Measurements from ENCODE around the gene CDKN1C.

CDKN1C gene

DNA sequence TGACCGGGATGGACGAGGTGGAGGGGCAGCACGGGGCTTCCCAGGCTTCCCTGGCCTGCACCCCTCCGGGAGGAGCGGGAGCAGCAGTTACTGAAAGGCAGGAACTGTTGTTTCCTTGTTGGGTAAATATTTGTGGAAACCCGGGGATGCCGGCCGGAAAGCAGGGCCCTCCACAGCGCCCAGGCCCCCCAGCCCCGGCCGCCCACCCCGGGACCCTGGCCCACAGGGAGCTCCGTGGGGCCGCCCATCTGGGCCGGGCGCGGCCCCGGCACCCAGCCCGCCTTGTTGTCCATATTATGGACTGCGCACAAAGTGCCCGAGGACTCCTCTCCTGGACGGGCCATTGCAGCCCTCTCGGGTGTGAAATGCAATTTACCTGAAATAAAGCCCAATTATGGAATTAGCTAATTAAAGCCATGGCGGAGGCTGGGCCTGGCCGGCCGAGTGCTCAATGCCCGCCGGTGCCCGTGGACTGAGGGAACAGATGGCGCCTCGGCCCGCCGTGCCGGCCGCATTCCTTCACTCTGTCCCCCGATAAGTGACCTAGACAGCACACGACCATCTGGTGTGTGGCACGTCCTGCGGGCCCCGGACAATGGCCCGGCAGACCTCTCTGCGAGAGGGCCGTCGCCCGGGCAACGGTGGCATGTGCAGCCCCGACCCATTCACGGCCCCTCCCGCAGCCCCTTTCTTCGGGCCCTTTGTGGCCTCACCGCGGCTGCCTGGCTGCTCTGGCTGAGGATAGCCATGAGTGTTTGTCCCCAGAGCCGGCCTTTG is 35.4 kb downstream of the CDKN1C start:
- no peak for DNase-seq (ENCODE audit: extremely low read depth in 1 of 2, low read depth in 1 of 2)

DNA sequence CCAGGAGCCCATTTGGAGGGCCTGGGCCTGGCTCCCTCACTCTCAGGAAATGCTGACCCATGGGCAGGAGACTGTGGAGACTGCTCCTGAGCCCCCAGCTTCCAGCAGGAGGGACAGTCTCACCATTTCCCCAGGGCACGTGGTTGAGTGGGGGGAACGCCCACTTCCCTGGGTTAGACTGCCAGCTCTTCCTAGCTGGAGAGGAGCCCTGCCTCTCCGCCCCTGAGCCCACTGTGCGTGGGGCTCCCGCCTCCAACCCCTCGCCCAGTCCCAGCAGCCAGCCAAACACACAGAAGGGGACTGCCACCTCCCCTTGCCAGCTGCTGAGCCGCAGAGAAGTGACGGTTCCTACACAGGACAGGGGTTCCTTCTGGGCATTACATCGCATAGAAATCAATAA is 37.1 kb downstream of the CDKN1C start:
- no peak for DNase-seq (ENCODE audit: extremely low read depth in 1 of 2, low read depth in 1 of 2)

DNA sequence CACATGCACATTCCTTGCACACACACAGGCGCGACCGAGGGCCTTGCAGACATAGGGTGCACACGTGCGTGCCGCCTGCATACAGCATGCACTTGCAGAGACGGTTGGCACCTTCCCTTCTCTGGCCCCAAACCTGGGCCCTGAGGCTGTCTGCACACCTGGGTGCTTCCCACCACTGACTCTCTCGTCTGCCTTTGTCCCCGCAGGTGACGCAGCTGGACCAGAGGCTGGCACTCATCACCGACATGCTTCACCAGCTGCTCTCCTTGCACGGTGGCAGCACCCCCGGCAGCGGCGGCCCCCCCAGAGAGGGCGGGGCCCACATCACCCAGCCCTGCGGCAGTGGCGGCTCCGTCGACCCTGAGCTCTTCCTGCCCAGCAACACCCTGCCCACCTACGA is 38.0 kb downstream of the CDKN1C start:
- no peak for DNase-seq (ENCODE audit: extremely low read depth in 1 of 2, low read depth in 1 of 2)

DNA sequence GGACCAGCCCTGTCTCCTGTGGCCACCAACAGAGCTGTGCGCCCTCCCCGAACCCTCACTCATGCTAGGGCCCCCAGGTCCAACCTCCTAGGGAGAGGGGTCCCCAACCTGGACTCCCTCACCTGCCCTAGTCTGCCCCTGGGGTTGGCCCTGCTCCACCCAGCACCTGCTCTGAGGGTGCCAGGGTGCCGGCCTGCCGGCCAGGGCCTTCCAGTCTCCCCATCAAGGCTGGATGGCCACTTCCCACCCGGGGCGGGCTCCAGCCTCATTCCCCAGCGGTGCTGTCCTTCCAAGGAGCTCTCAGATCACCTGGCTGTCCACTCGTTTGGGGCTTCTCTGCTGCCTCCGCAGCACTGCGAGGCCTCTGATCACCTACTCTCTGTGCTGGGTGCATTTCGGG is 39.1 kb downstream of the CDKN1C start:
- no peak for DNase-seq (ENCODE audit: extremely low read depth in 1 of 2, low read depth in 1 of 2)

DNA sequence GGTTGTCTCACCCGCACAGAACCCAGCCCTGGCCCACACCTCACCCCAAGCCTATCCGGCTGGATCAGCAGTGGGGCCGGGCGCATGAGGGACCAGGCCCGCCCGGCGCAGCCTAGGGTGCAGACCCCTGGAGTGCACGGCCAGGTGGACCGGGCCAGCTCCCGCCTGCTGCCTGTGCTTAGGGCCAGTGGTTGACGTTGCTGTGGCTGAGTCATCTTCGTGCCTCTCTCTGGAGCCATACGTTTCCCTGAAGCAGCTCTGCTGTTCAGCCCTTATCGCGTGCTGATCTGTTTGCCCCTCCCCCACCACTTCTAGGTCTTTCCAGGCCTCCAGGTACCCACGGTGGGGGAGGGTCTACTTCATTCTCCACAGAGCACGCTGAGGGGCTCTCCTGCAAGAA is 39.5 kb downstream of the CDKN1C start:
- DNase-seq (ENCODE audit: extremely low read depth in 1 of 2, low read depth in 1 of 2): no peak

DNA sequence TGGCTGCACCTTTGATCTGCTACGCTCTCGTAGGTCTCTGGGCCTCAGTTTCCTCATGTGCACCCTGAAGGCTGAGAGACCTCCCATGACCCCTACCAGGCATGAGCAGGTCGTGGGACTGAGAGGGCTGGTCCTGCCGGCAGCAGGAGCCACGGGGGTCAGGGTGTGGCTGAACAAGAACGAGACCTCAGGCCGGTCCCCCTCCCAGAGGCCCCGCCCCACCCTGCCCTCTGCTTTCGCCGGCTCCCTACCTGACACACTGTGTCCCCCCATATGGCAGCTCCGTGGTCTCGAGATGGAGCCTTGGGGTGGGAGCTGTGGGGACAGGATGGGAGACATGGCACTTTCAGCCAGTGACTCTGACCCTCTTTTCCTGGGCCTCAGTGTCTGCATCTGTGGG is 40.6 kb downstream of the CDKN1C start:
- no peak for DNase-seq (ENCODE audit: extremely low read depth in 1 of 2, low read depth in 1 of 2)

DNA sequence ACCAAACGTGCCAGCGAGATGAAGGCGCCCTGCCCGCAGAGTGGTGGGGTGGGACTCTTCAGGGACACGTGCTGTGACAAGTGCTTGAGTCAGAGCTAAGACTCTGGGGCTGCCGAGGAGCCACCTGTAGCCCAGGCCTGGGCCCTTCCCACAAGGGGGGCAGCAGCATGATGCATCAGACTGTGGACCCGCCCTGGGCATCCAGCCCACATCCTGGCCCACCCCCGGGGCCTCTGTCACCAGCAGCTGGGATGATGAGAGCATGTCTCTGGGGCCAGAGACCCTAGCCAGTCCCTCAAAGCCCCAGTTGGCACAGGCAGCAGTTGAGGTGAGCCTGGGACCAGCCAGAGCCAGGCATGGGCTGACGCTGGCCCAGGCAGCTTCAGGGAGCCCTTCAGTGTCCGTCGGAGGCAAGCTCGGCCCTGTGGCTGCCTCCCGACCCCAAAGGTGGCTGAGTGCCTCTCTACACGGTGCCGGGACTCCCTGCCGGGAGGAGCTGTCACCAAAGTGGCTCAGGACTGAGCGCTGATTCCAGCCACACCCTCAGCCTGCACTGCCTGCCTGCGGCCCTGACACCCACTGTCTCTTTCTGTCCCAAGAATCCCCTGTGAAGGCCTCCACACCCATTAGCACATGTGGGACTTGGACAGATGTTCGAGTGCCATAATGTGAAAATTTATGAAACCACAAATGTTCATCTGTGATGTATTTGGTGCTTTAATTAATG is 41.3 kb downstream of the CDKN1C start:
- DNase-seq (ENCODE audit: extremely low read depth in 1 of 2, low read depth in 1 of 2): no peak

DNA sequence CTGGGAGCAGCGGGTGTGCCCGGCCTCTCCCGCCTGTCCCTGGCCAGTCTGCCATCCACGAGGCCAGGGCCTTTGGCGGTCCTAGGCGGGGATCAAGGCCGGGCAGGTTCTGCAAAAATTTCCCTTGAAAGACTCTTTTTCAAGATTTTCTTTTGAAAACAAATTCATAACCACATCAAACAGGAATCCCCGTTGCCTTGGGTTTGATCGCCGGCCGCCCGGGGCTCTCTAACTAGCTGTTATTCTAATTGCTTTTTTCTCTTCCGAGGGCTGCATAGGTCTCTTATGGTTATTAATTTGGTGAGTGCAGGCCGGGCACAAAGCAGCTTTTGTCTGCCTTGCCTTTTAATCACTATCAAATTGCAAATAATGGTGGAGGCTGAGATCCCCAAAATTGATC is 42.0 kb downstream of the CDKN1C start:
- DNase-seq (ENCODE audit: extremely low read depth in 1 of 2, low read depth in 1 of 2): no peak

DNA sequence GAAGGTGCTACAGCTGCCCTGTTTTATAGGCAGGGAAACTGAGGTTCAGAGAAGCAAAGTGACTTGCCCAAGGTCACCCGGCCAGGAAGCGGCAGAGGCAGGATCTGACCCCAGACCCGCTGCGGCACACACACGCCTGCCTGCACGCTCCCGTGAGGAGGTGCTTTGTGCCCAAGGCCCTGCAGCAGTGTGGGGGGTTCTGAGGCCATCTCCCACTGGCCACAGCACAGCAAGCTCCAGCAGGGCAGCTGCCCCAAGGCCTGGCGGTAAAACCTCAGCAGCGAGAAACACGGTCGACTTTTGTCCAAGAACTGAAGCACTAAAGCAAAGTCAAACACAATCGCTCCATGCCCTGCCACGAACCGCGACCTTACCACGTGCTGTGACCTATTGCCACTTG is 42.7 kb downstream of the CDKN1C start:
- DNase-seq (ENCODE audit: extremely low read depth in 1 of 2, low read depth in 1 of 2): no peak

DNA sequence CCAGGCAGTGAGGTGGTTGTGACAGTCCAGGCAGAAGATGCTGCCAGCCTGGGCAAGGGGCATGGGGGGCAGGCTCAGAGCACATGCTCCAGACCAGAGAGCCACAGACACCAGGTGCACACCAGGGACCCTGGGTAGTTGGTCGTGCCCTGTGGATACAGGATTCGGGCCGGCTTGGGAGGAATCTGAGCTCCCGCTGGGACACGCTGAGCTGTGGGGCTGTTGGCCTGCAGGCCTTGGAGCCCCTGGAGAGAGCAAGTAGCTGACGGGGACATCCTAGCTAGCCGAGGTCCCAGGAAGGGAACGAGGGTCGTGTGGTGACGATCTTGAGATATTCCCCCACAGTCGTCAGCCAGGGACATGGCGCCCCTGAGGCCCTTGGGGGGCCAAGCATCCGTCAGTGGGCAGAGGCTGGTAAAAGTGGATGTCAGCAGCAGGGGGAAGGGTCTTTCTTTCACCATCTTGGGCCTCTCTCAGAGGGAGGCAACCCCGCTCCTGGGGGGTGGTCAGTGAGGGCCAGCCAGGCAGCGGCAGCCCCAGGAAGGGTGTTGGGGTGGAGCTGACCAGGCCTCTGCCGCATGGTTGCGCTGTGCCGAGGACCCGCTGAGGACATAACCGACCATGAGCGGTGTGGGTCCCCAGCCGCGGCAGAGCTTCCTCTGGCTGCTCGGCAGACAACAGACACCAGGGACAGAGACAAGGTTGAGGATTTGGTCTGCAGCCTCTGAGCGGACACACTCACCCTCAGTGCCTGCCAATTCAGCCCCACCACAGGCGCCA is 44.0 kb downstream of the CDKN1C start:
- DNase-seq (ENCODE audit: extremely low read depth in 1 of 2, low read depth in 1 of 2): no peak

DNA sequence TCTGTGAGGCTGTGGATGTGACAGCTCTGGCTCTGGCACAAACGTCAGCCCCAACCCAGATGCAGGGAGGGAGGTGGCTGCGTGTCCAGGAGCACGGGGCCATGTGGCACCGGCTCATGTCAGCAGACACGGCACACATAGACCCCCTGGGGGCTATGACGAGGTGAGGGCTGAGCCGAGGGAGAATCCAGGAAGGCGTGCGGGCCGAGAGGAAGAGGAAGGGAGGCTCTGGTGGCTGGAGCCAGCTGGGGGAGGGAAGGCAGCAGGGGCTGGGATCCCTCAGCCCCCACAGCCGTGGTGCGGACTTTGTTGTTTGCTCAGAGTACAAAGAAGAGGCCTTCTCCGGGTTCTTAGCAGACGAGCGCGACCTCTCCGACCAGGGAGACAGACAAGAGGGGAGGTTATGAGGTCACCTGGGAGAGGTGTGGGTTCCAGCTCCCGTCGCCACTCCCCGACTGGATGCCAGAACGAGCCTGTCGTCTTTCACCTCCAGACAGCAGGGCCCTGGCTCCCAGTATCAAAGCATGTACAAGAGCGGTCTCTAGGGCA is 46.1 kb downstream of the CDKN1C start:
- no peak for DNase-seq (ENCODE audit: extremely low read depth in 1 of 2, low read depth in 1 of 2)

DNA sequence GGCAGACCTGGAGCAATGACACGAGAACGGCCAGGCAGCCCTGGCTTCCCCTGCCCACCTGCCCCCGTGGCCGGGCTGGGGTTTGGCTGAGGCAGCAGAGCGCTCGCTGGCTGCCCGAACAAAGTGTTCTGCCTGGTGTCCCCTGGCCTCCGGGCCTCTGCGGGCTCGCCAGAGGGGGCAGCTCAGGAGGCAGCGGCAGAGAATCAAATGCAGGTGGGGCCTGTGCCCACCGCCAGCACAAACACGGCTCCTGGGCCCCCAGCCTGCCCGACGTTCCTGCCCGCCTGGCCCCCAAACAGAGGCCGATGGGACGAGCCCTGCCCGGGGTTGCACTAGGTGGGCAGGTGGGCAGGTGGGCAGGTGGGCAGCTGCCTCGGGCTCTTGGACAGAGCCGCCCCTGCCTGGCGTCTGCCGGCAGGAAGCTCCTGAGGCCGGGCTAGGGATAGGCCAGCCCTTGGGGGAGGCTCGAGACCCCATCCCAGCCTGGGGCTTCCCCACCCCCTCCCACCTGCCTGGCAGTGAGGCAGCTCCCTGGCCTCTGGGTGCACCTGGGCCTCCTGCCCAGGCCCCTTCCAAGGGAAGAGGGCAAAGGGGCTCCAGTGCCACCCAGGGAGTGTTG is 46.8 kb downstream of the CDKN1C start:
- no peak for DNase-seq (ENCODE audit: extremely low read depth in 1 of 2, low read depth in 1 of 2)

DNA sequence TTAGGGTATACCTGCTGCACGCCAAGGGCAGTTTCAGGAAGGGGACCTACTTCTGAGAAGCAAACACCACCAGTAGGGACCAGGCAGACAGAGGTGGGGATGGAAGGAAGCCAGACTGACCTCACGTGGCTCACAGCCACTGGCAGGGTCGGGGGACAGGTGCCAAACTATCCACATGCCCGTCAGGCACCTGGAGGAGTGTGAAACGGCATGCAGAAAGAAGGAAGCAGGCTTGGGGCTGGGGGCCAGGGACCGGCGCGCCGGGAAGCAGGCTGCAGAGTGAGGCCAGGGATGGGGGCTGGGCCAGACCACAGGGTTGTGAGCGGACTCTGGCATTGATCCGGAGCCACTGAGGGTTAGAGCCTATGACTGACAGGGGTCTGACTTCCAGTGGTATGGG is 47.5 kb downstream of the CDKN1C start:
- no peak for DNase-seq (ENCODE audit: extremely low read depth in 1 of 2, low read depth in 1 of 2)

DNA sequence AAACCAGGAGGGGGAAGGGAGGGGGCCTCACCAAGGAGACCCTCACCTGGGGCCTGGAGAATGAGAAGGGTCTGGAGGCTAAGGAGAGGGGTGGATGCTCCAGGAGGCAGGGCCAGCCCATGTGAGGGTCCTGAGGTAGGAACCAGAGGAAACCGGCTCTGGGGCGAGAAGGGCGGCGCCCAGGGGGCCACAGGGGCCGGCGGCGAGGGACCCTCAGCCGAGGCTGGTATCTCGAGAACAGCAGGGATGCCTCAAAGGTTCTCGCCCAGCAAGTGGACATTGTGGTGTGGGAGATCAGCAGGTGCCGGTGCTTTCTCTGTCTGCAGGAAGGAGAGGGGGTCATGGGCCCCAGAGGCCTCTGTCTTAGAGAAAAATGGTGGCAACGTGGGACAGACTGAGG is 47.9 kb downstream of the CDKN1C start:
- DNase-seq (ENCODE audit: extremely low read depth in 1 of 2, low read depth in 1 of 2): no peak

DNA sequence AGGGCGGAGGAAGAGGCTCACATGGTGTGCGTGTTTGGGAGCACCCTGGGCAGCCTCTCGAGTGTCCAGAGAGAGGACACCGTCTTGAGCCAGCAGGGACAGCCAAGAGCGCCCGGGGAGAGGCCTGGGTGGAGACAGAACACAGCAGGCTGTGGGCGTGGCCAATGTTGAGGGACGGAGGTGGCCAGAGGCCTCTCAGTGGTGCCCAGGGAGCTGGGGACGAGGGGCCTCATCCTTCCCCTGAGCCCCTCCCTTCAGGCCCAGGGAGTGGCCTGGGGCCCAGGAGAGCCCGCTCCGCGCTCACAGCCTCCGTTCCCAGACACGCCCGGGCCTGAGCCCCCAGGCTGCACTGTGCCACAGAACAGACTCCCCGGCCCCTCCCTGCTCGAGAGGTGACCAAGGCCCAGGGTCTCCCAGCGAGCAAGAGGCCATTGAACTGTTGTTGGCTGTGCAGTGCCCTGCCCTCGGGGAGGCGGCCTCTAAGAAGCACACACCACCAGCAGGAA is 48.4 kb downstream of the CDKN1C start:
- no peak for DNase-seq (ENCODE audit: extremely low read depth in 1 of 2, low read depth in 1 of 2)

DNA sequence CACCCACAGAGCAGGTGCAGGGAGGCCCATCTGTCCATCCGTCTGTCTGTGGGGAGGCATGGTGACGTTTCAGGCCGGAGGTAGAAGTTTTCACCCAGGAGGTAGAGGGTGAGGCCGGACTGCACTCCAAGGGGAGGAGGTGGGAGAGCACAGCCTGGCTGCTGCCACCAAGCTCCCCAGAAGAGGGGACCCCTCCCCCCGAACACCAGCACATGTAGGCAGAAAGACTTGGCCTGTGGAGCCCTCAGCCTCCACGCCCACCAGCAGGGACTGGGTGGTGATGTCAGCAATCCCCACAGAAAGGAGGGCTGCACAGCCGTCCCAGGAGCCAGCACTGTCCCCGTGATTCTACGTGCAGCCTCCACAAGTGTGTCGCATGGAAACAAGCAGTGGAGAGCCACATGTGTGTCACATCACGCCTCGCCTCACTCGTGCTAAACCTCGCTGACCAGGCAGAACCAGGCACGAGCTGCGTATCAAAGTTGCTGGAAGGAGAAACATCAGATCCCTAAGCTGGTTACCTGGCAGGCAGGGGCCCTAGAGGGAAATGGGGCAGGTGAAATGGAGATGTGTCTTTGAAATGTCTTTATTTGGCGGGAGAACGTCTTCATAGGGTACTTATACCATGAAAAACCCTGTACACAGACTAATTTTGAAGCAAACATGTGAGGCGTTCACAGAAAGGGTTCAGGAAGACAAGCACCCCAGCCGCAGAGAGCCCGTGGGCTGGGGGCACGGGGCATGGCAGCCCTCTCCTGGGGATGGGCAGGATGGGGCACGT is 49.1 kb downstream of the CDKN1C start:
- DNase-seq (ENCODE audit: extremely low read depth in 1 of 2, low read depth in 1 of 2): no peak

DNA sequence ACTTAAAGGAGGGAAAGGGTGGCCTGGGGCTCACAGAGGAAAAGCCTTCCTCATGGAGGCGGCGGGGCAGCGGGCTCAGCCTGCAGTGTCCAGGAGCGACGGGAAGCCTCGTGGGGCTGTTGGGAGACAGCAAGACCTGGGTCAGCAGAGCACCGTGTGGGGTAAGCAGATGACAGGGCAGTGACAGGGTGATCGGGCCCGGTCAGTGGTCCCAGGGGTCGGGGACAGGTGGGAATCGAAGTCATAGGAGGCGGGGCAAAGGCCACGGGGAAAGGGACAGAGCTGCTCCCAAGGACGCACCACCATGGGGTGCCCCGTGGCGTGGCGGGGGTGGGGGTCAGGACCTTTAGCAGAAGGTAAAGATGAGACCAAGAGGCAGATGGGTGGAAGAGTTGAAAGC is 49.8 kb downstream of the CDKN1C start:
- DNase-seq (ENCODE audit: extremely low read depth in 1 of 2, low read depth in 1 of 2): no peak

DNA sequence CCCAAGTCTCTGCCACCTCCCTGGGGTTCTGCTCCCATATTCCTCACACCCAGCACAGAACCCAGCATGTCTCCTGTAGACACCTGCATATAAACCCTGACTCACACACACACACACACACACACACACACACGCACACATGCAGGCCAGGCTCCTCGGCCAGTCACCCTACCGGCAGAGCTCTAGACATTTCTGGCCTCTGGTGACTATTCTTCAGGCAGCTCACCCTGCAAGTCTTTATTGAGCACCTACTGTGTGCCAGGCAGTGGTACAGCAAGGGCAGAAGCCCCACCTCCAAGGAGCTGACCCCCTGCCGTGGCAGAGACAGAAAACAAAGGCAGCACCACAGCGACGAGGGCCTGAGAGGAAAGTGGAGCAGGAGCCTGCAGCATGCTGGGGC is 50.3 kb downstream of the CDKN1C start:
- DNase-seq (ENCODE audit: extremely low read depth in 1 of 2, low read depth in 1 of 2): no peak

DNA sequence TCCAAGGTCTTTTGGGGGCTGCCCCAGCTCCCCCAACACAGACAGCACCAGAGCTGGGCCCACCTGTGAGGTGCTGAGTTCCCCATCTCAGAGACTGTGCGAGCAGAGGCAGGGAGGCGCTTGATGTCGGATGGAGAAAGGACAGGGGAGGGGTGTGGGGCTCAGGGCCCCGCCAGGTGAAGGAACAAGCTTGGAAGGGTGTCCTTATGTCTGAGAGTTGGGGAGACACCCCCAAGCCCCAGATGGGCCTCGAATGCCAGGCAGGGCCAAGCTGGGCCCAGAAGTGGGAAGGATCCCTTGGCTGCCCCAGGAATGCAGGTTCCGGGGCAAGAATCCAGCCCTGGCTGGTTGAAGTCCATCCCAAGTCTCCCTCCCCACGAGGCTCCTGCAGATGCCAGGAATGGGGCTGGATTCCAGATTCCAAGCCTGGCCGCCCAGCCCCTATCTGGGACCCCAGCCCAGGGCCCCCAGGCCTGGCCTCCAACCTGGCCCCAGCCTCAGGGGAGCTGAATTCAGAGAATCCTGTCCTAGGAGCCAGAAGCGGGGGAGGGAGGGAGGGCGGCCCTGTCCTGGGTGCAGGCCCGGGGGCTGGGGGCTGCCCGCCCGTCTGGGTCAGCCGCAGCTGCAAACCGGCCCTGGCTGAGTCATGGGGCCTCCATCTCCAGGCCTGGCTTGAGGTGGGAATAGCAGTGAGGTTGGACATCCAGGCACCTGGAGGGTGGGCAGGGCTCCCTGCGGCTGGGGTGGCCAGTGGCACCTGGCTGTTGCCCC is 50.9 kb downstream of the CDKN1C start:
- DNase-seq (ENCODE audit: extremely low read depth in 1 of 2, low read depth in 1 of 2): no peak
